ENCODE results near the gene CENPX. TPM values are rescaled to one million over a fixed set of nuclear protein-coding genes. Genes with fewer than 3 reads are reported as not detected.

The CENPX gene
- total and polyA plus RNA-seq, 12 donors: 11.2 to 75.9 (median 47.9) TPM

- 89 to 93% (median 91%) methylated on average over 18 to 26 of the region's 26 CpGs for WGBS, 4 donors
- Histone ChIP-seq H3K9me3 (replicated peaks in 1 of 3) (no peaks in the 10 kb centered on the region), H3K36me3 (replicated peaks in 1 of 2) (no peaks in the 10 kb centered on the region), H3K4me3 (no peak overlapping the region), H3K27ac (no peak overlapping the region), H3K27me3 (no peaks in the 10 kb centered on the region), H3K4me1 (replicated peaks in 1 of 2) (peaks cover 2 to 9% of the 10 kb centered on the region in 2 donors)
- no peak for TF ChIP-seq POLR2A (IDR thresholded peaks at IDR 0.05)
- TF ChIP-seq, protein P1, sequence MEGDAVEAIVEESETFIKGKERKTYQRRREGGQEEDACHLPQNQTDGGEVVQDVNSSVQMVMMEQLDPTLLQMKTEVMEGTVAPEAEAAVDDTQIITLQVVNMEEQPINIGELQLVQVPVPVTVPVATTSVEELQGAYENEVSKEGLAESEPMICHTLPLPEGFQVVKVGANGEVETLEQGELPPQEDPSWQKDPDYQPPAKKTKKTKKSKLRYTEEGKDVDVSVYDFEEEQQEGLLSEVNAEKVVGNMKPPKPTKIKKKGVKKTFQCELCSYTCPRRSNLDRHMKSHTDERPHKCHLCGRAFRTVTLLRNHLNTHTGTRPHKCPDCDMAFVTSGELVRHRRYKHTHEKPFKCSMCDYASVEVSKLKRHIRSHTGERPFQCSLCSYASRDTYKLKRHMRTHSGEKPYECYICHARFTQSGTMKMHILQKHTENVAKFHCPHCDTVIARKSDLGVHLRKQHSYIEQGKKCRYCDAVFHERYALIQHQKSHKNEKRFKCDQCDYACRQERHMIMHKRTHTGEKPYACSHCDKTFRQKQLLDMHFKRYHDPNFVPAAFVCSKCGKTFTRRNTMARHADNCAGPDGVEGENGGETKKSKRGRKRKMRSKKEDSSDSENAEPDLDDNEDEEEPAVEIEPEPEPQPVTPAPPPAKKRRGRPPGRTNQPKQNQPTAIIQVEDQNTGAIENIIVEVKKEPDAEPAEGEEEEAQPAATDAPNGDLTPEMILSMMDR (IDR thresholded peaks at IDR 0.05): no peak
- intact Hi-C loops (cut with DNase I): no loop called here
- DNase-seq: no peak
Measured at GRCh38 chr17:82008258-82008940, 14.3 kb downstream of the CENPX start.

- no peak overlapping the region for H3K4me3 ChIP-seq
- 89 to 91% (median 90%) methylated on average over 23 to 30 of the region's 30 CpGs for WGBS, 4 donors
- H3K27me3 ChIP-seq: no peaks in the 10 kb centered on the region
- no peaks in the 10 kb centered on the region for H3K9me3 ChIP-seq (replicated peaks in 1 of 3)
- H3K4me1 ChIP-seq (replicated peaks in 1 of 2): peaks cover 4 to 12% of the 10 kb centered on the region in 2 donors
- no peaks in the 10 kb centered on the region for H3K36me3 ChIP-seq (replicated peaks in 1 of 2)
- TF ChIP-seq, protein P1 (IDR thresholded peaks at IDR 0.05): no peak
- no peak for TF ChIP-seq POLR2A (IDR thresholded peaks at IDR 0.05)
- H3K27ac ChIP-seq: no peak overlapping the region
- intact Hi-C loops (cut with DNase I): no loop called here
- no peak for DNase-seq
Measured at GRCh38 chr17:82007495-82008257, 15.0 kb downstream of the CENPX start.

GRCh38 chr17:82007228-82007494 lies 15.5 kb downstream of the CENPX start:
- no peak for TF ChIP-seq POLR2A (IDR thresholded peaks at IDR 0.05)
- TF ChIP-seq, protein P1 (IDR thresholded peaks at IDR 0.05): no peak
- Histone ChIP-seq H3K4me1 (replicated peaks in 1 of 2) (peaks cover 4 to 12% of the 10 kb centered on the region in 2 donors), H3K36me3 (replicated peaks in 1 of 2) (no peaks in the 10 kb centered on the region), H3K27me3 (no peaks in the 10 kb centered on the region), H3K9me3 (replicated peaks in 1 of 3) (no peaks in the 10 kb centered on the region), H3K4me3 (no peak overlapping the region), H3K27ac (no peak overlapping the region)
- intact Hi-C loops (cut with DNase I): no loop called here
- DNase-seq: no peak
- WGBS, 4 donors: 89 to 96% (median 93%) methylated on average over 4 to 6 of the region's 6 CpGs

DNA sequence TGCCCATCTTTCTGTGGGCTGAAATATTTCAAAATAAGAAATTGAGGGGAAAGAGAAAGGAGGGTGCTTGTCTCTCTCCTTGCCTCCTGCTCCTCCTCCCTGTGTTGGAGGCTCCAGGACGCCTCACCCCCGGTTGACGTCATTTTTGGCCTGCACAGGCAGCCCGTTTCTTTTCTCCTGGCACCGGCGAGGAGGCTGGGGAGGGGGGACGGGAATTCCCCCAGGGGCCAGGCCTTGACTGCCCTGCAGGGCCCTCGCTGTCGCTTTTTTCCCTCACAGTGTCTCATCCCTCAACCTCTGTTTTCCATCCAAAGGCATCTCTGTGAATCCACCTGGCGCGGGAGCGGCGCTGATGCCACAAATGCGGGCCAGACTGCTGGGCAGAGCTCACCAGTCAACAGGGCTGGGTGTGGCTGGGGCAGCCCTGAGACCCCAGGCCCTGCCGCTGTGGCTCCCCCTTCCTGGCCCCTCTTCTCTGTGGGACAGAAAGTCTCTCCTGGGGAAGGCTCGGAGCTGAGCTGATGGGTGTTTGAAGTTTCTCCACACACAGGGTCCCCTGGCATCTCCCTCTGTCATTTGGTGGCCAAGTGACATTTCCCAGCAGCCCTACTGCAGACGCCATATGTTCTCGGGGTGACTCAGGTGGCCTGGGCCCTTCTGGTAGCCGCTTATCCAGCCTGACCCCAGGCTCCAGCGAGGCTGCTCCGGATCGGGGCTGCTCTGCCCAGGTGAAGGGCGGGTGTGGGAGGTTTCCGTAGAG lies 16.0 kb downstream of the CENPX start:
- Histone ChIP-seq H3K9me3 (replicated peaks in 1 of 3) (no peaks in the 10 kb centered on the region), H3K4me1 (replicated peaks in 1 of 2) (peaks cover 4 to 12% of the 10 kb centered on the region in 2 donors), H3K27ac (no peak overlapping the region), H3K36me3 (replicated peaks in 1 of 2) (no peaks in the 10 kb centered on the region), H3K4me3 (no peak overlapping the region), H3K27me3 (no peaks in the 10 kb centered on the region)
- intact Hi-C loops (cut with DNase I): no loop called here
- peak in 4 of 7 donors; percentile 44 to 76 (median 61) for DNase-seq
- TF ChIP-seq POLR2A (IDR thresholded peaks at IDR 0.05): no peak
- TF ChIP-seq, protein P1 (IDR thresholded peaks at IDR 0.05): no peak
- 61 to 84% (median 76%) methylated on average over 16 to 24 of the region's 24 CpGs for WGBS, 4 donors

Data from adrenal gland (tissue), 12 donors.